Limb (tissue), 2 donors: ENCODE measurements around the gene TBC1D17.
A peak's percentile ranks its signal among the peaks of the same experiment; 100 is the strongest.

Experiments used
- DNase-seq, 2 donors: peaks; one replicate each; pipeline ENCODE4 v3.0.0-alpha.2; 2016; ENCODE audit errors: extremely low spot score in 2 of 2

TBC1D17 gene

DNA sequence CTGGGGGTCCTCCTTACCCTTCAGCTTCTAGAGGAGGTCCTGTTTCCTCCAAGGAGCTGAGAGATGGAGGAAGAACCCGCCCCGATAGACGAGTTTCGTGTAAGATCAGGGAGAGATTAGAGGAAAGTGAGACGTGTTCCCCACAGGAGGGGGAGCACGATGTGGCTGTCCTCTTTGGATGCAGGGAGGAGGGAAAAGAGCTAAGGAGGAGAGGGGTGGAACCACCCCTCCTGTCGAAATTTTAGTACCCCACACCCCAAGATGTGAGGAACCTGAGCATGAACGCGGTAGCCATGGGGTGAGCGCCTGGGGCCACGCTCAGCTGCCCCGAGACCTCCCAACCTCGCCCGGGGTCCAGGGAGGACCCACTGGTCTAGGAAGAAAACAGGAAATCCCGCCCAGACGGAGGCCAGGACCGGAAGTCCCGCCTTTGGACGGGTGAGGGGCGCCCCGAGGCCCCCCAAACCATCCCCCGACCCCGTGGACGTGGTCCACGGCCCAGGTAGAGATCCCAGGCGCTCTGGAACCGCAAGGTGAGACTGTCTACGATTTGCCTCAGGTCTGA is 1.6 kb upstream of the TBC1D17 start:
- DNase-seq = peak in 1 of 2 donors; percentile 86

DNA sequence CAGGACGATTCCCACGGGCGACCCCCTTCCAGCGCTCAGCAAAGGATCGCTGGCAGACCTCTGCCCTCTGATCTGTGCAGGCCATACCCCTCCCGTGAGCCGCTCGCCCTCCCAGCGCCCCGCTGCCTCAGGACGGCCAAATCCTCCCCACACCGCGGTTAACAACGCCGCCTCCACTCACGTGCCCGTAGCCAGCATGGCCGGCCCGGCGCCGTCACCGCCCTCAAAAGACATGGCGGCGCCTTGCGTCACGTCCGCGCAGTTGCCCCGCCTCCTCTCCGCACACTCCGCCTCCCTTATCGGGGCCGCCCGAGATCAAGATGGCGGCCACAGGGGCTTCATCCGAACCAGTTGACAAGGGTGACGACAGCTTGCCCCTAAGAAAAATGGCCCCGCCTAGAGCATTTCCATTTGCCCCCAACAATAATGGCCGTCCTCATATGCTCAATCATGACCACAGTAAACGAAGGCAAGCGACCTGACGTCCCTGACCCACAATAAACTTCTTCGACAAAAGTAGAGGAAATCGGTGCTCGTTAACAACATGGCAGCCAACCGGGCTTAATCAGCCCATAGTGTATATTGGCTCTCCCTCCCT is 981 bp upstream of the TBC1D17 start:
- DNase-seq = peak; percentile 98 to 99

DNA sequence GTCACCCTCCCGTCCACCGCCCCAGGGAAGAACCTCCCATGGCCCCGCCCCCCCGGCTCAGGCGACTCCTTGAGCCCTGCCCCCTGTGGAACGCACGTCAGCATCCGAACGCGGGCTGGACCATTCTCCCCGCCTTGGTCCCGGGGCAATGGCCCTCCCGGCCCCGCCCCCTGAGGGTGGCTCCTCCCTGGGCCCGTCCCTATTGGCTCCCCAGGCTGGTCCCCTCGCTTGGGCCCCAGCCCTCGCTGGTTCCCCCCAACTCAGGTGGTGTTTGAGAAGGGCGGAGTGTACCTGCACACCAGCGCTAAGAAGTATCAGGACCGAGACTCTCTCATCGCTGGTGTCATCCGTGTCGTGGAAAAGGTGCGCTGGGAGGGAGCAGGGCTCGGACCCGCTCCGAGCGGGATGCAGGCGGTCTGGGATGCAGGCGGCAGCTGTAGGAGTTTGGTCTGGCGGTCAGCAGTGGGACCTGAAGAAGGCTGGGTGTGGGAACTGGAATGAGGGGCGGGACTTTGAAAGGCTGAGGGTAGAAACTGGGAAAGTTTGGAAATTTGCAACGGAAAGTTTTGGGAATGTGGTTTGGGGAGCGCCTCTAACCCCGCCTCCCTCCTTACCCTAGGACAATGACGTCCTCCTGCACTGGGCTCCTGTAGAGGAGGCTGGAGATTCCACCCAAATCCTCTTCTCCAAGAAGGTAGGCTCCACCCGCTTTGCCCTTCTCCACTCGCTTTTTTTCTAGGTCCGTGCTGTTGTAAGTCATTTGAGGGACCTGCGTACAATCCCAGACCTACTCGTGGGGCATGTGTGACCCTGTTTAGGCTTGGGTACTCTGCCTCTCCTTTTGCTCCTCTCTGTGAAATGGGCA is 609 bp downstream of the TBC1D17 start:
- DNase-seq = peak; percentile 97 to 98

DNA sequence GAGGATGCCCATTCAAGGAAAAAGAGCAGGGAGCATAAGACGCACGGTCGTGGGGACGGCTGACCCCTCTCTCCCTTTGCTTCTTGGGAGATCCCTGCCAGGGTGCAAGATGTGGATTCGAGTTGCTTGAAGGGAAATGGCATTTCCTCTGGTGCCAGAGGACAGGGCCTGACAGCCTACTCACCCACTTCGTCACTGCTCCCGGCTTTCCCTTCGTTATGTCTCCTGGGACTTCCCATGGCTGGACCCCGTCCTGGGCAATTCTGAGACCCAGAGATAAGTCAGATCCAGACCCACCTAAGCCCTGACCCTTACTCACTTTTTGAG is 1.2 kb downstream of the TBC1D17 start:
- DNase-seq = no peak

DNA sequence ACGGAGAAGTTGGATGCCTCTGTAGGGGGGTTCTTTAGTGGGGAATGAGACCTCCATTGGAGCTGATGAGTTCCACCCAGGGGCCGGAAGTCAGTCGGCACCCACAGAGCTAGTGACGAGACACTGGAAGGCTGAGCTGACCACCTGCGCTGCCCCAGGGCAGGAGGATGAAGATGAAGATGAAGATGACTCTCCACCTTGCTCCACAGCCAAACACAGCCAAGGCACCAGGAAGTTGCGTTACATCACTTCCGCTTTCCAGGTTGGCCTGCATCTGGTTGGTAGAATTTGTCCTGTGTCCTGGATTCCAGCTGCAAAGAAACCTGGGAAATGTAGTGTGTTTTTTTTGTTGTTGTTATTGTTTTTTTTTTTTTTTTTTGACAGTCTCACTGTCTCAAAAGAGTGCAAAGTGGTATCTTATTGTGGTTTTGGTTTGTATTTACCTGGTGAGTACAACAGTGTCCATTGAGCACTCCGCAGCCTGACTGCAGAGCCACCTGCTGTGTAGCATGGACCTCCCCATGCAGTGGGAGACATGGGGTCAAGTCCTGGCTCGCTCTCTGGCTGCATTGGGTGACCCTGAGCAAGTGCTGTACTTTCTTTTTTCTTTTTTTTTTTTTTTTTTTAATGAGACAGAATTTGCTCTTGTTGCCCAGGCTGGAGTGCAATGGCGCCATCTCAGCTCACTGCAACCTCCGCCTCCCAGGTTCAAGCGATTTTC is 1.9 kb downstream of the TBC1D17 start:
- DNase-seq = no peak

DNA sequence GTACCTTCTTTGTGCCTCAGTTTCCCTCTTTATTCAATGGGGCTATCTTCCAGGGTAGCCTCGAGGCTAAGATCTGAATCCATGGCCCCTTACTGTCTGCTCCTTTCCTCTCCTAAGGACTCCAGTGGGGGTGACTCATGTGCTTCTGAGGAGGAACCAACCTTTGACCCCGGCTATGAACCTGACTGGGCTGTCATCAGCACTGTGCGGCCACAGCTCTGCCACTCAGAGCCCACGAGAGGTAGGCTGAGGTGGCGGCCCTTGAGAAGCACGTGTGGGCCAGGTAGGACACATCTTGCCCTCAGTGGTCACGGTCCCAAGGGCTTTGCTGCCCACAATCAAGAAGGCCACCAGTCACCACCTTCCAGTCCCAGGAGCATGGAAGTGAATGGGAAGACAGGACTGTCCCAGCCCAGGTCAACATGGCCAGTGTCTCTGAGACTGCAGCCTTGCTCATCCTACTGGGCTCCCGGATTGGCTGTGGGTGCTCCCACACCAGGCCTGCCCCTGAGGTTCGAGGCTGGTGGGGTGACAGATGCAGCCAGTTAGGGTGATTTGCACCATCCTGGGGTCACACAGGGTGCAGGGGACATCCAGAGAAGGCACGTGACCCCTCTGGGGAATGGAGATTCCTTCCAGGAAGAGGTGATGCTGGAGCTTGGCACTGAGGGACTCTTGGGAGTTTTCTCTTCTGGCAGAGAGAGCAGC is 2.8 kb downstream of the TBC1D17 start:
- no peak for DNase-seq

DNA sequence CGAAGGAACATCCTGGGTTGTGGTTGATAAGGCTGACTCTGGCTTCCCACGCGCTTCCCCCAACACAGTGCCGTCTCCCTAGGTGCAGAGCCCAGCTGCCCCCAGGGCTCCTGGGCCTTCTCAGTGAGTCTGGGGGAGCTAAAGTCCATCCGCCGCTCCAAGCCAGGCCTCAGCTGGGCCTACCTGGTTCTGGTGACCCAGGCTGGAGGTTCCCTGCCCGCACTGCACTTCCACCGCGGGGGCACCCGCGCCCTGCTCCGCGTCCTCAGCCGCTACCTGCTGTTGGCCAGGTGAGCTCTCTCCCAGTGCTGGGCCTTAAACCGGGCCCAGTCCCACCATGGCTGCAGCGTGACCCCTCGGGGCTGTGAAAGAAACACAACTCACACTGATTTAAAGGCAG is 3.7 kb downstream of the TBC1D17 start:
- DNase-seq = peak in 1 of 2 donors; percentile 24

DNA sequence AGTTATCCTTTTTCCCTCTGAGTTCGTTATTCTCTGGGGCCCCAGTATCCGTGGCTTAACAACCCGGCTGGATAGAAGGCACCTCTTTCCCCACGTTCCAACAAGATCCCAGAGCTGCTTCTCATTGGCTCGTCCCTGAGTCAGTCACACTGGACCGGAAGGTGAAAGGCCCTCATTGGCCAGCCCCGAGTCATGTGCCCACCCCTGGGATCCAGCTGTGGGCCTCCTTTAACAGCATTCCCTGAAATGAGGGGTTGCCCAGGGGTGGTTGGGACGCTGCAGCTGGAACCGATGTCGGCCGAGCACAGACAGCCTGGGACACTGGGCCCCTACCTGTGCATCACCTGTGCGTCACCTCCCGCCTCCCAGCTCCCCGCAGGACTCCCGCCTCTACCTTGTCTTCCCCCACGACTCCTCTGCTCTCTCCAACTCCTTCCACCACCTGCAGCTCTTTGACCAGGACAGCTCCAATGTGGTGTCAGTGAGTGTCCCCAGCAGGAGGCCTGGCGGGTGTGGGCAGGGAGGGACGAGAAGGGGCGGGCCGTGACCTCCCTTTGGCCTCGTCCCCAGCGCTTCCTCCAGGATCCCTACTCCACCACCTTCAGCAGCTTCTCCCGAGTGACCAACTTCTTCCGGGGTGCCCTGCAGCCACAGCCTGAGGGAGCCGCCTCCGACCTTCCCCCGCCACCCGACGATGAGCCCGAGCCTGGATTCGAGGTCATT is 4.3 kb downstream of the TBC1D17 start:
- peak in 1 of 2 donors; percentile 21 for DNase-seq

DNA sequence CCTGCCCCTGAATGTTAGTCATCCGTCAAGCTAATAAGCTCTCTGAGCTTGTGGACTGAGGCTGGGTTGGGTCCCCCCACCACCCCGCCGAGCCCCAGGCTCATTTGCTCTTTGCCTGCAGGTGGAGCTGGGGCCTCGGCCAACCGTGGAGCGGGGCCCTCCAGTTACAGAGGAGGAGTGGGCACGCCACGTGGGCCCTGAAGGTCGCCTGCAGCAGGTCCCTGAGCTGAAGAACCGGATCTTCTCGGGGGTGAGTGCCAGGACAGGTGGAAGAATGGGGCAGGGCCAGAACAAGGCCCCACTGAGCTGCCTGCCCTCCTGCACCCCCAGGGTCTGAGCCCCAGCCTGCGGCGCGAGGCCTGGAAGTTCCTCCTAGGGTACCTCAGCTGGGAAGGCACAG is 5.1 kb downstream of the TBC1D17 start:
- DNase-seq = no peak

DNA sequence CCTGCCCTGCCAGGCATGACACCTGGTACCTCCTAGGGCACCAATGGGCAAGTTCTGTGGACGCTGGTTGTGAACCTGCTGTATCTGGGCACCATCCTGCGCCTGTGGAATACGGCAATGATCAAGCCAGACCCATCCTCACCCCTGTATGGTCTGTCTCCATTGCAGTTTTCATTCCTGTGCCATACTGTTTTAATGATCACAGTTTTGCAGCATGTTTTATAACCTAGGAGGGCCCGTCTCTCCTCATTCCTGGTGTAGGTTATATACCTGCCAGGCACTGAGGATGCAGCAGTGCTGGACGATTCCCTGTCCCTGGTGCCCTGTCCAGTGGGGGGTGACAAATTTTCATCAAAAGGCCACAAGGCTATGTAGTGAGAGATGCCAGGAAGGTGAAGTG is 5.6 kb downstream of the TBC1D17 start:
- DNase-seq = no peak

DNA sequence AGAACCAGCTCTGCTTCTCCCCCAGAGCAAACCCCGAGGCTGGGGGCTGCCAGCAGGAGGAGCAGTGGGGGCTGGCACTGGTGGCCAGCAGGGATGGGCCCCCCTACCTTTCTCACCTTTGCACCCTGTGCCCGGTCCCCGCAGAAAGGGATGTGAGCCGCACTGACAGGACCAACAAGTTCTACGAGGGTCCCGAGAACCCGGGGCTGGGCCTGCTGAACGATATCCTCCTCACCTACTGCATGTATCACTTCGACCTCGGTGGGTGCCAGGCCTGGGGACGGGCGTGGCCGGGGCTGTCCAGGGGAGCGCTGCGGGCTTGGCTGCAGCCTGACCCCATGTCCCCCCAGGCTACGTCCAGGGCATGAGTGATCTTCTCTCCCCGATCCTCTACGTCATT is 6.6 kb downstream of the TBC1D17 start:
- DNase-seq = no peak

DNA sequence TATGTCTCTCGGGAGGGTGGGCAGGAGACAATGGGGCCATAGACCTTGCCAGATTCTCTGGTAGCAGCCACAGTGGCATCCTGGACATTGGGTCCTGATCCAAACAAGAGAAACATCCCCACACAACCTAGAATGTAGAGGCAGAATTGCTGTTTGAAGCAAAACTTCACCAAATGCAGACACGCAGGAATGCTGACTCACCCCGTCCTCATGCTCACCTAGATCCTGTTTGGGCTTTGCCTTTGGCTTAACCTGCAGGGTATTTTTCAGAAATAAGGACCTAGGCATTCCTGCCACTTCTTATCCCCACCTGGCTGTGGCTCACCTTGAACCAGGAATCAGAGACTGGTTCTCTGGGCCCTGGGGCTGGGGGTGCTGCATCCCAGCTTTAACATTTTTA is 7.3 kb downstream of the TBC1D17 start:
- DNase-seq = no peak

DNA sequence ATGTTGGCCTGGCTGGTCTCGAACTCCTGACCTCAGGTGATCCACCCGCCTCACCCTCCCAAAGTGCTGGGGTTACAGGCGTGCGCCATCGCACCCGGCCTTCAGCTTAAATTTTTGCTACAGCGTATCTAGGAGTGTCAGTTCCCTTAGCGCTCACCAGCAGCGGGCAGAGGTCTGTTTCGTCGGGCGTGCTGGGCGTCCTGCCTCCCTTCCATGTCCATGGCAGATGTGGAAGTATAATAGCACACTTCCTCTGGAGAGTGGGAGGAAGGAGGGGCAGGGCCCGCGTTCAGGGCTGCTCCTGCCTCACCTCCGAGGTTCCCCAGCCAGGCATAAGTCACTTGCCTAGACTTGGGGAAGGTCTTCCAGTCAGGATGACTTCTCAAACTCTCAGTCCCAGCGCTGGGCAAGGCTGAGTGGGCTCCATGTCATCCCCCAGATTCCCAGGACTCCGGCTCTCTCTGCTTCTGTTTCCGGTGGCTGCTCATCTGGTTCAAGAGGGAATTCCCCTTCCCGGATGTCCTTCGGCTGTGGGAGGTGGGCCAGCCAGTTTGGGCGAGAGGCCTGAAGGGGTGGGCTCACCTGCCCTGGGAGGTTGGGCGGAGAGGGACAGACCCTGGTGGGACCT is 9.6 kb downstream of the TBC1D17 start:
- peak in 1 of 2 donors; percentile 27 for DNase-seq

DNA sequence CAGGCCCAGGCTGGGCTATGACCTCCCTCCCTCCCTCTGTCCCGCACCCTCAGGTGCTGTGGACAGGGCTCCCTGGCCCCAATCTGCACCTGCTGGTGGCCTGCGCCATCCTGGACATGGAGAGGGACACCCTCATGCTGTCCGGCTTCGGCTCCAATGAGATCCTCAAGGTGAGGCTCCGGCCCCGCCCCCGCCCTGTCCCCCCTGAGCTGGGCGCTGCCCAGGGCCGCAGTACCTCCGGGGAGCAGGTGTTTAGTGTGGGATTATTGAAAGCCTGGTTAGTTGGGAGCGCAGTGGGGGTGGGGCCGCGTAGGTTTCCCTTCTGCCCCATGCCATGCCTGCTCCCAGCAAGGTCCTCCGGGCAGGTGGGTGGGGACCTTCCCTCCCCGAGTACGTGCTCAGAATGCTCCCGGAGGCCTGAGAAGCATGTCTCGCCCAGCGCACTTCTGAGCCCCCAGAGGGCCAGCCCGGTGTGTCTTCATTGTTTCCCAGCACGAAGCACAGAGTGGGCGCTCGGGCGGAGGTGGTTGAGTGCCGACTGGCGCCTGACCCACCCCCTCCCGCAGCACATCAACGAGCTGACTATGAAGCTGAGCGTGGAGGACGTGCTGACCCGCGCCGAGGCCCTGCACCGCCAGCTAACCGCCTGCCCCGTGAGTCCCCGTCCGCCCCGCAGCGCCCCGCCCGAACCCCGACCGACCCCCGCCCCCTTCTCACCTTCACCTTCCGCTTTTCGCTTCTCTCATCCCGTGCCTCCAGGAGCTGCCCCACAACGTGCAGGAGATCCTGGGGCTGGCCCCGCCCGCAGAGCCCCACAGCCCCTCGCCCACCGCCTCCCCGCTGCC is 10.4 kb downstream of the TBC1D17 start:
- no peak for DNase-seq

DNA sequence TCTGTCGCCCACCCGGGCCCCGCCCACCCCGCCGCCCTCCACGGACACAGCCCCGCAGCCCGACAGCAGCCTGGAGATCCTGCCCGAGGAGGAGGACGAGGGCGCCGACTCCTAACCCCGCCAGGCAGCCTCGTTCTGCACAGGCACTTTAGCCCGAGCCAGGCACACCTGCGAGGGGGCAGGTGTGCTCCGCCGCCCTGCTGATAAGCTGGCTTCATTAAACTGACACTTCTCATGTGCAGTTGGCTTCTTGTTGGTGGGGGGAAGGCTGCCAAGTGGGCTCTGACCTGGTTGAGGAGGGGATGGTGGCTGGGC is 11.0 kb downstream of the TBC1D17 start:
- DNase-seq = no peak

DNA sequence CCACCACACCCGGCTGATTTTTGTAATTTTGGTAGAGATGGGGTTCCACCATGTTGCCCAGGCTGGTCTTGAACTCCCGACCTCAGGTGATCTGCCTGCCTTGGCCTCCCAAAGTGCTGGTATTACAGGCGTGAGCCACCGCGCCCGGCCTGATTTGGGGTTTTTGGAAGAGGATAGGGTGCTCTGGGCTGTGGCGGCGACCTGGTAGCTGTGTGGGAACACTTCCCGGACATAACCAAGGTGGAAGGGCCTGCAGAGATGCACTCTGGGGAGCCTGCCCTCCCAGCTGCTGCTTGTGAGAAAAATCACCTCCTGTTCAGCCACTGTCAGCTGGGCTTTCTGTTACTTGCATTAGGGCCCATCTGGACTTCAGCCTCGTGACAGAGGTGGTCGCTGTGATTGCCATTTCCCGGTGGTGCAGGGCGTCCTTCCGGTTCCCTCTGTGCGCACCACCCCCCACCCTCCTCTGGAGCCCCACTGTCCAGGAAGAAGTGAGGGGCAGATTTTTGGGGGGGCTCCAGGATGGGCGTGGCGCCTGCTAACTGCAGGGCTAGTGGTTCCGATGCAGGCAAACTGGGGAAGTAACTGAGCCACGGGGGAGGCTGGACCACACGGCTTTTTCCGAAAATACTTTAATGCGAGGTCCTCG is 11.7 kb downstream of the TBC1D17 start:
- no peak for DNase-seq

DNA sequence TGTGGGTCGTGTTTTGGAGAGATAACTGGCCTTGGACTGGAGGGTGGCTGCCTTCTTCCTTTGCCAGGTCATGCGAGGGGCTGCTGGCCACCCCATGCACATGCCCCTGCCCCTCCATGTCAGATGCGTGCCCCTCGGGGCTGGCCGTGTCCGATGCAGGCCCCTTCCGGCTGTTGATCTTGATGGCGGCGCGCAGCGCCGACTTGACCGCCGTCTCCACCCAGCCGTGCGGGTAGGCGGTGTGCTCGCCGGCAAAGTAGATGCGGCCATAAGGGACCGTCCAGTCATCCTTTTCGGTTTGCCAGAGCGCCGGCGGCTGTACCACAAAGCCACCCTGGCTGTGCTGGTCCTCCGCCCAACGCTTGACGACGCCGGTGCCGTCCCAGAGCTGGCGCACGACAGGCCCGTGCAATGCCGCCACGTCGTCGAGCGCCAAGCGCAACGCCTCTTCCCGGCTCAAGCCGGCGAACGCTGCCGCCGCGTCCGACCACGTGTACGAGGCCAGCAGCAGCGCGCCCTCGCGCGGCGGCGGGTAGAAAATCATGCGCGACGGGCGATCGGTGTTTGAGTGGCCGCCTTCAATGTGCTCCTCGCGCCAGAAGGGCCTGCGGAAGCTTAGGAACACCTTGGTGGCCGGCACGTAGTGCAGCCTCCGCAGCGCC is 12.3 kb downstream of the TBC1D17 start:
- peak; percentile 66 to 87 for DNase-seq
